GM10847 (cell line): ENCODE measurements around the gene MRPS35.
A peak's percentile ranks its signal among the peaks of the same experiment; 100 is the strongest.

ENCODE experiments used
- POLR2A ChIP-seq: IDR thresholded peaks from 2 replicates; pipeline ENCODE4 v1.6.1; 2011; ENCODE audit not compliant: insufficient read length; ENCODE audit errors: extremely low read depth

Gene MRPS35

DNA sequence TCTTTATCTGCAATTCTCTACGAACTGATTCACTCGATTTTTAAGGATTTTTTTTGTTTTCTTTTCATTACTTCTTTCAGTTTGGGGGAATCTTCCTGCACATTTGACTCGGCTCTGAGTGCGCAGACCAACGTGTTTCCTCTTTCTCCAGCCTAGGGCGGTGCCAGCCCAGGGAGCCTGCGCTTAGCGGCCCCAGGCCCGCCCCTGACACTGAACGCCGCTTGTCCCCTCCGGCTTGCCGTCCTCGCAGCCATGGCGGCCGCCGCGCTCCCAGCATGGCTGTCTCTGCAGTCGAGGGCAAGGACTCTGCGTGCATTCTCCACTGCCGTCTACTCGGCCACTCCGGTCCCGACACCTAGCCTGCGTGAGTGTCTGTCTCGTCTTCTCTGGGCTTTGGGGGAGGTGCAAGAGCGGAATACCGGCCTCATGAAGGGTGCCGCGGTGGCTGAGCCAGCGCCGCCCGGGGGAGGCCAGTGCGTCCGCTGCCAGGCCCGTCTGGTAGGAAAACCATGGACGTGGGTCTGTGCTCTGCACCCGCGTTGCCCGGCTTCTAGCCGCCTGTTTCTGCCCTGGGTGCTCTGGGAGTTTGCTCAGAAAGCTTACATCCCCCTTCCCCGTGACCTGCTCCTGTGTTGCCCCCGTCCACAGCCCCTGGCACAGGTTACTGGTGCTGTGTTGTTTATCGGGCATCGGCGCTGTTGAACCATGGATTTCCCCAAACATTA, at the start of gene MRPS35:
TSS of gene MRPS35 (plus strand) at position 241 of the 725 bp plus-strand sequence. CDS start at position 253, 12 bp downstream.
- peak; percentile 94 for TF ChIP-seq POLR2A

DNA sequence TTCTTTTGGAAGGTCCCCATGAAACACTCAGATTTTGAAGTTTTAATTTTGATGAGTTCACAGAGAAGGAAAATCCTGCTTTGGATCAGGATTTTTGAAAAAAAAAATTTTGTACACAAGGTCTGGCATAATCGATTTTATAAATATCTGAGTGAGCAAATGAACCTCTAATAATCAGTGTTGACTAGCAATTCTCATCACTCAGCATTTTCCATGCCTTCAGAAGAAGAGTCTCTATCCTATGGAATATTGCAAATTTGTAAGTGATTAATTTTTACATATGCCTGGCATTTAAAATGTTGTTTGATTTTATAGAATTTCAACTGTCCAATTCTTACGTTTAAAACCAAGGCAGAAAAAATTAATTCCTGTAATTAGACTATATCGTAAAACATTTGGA, 44.9 kb upstream of the MRPS35 start:
- no peak for TF ChIP-seq POLR2A

GRCh38 chr12:27666510-27666909, 44.1 kb upstream of the MRPS35 start:
- TF ChIP-seq POLR2A, result no peak

DNA sequence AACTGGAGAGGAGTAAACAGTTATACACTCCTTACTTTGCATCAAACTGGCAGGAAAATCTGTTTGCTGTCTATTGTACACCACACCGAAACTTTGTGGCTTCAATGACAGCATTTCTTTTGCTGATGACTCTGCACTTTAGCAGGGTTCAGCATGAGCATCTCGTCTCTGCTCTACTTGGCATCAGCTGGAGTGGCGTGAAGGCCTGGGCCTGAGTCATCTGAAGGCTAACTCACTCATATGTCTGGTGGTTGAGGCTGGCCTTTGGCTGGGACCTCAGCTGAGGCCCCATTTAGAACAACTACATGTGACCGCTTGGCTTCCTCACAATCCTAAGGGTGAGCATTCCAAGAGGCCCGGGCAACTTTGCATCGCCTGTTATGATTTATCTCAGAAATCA, 43.1 kb upstream of the MRPS35 start:
- TF ChIP-seq POLR2A, result no peak

DNA sequence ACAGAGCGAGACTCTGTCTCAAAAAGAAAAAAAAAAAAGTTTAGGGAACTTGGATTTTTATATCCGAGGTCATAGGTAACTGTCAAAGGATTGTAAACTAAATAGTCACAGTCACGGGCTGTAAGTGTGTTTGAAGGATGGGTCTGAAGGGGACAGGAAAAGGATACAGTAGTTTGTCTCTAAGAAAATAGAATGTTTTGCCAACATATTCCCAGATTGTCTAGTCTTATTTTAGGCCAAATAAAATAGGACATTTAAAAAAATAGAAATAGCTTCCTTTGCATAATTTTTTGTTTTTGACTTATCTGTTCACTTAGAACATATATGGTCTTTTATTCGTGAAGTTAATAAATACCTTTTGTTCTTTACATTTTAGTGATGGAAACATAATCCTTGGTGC, 38.6 kb upstream of the MRPS35 start:
- no peak for TF ChIP-seq POLR2A

DNA sequence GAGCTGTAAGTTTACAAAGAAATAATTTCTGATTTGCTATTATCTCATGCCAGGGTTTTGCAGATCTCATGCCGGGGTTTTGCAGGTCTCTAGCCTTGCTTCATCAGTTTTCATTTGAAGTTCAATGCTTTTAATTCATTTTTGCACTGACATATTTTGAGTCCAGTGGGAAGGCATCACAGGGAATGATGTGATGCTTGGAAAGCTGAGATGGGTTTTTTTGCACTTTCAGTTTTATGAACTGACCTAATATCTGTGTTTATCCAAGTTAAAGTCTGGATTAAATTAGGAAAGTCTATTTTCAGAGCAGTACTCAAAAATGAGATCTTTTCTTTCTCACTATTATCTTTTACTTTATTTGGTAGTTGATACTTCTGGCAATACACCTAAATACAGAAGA, 38.0 kb upstream of the MRPS35 start:
- no peak for TF ChIP-seq POLR2A

DNA sequence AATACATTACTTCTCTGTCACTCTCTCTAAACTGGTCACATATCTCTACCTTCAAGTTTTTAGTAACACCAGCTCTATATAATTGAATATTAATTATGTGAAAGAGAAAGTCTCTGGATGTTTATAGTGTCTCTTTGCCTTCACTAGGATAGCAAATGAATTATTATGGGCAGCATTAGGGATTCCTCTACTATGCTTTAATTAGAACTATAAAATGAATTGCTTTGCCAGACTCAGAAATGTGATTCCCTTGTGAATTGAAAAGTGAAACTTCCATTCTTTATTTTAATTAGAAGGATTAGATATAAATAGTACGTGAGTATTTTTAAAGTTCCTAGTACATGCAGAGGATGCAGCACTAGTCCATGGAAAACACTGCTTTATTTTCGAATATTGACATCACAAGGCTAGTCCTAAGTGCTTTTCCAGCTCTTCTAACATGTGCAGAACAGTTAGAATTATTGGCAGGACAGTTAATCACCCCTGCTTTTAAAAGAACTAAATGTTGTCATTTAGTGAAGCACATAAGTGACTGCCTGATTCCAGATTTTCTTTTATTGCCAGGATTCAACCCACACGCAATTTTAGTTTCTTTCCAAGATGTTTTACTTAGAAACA, 37.4 kb upstream of the MRPS35 start:
- no peak for TF ChIP-seq POLR2A

- no peak for TF ChIP-seq POLR2A
These were observed 35.6 kb upstream of the MRPS35 start for GRCh38 chr12:27674989-27675388.

DNA sequence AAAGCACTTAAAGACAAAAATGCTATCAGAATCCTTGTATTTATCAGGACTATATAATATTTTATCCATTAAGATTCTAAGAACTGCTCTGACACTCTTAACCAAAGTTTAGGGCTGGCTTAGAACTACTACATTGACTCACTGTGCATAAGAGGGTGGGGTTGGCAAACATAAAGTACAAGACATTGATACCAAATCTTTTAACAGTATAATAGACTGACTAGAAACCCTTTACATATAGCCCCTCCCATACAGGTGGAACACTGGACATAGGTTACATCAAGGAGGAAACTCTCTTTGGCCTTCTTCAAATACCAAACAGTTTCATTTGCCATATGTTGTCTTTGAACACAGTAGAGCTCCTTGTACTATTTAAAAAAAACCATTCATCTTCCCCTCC, 30.0 kb upstream of the MRPS35 start:
- TF ChIP-seq POLR2A, result no peak

DNA sequence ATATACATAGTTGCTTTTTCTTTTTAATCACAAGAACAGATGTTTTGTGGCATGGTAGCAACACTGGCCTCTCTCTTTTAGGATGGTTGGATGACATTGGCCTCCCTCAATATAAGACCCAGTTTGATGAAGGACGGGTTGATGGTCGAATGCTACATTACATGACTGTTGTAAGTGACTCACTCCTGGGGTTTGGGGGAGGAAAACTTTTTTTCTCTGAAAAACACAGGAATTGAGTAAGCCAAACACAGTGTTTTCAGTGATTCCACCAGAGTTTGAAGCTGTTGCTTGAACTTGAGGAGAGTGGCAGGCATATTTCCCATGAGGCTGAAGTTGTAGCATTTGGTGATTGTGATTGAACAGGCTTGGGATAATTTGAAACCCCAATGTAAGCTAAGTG, 28.1 kb upstream of the MRPS35 start:
- TF ChIP-seq POLR2A, result no peak

GRCh38 chr12:27685274-27685673, 25.4 kb upstream of the MRPS35 start:
- TF ChIP-seq POLR2A, result no peak

GRCh38 chr12:27686147-27686546, 24.5 kb upstream of the MRPS35 start:
- no peak for TF ChIP-seq POLR2A

- no peak for TF ChIP-seq POLR2A
These were observed 22.0 kb upstream of the MRPS35 start for GRCh38 chr12:27688671-27689070.

GRCh38 chr12:27689558-27690180, 21.0 kb upstream of the MRPS35 start:
- TF ChIP-seq POLR2A, result no peak

DNA sequence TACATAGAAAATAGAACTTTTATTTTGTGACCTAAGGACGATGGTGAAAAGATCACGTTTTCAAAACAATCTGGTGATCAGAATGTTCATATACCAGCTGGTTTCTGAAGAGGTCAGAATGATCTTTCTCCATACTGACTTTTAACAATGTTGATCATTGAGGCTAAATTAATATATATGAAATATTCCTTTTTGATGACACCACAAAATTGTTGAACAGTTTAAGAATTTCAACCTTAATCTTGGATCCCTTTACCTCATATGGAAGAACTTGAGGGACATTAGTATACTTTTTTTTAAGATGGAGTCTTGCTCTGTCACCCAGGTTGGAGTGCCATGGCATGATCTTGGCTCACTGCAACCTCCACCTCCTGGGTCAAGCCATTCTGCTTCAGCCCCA, 17.2 kb upstream of the MRPS35 start:
- no peak for TF ChIP-seq POLR2A

DNA sequence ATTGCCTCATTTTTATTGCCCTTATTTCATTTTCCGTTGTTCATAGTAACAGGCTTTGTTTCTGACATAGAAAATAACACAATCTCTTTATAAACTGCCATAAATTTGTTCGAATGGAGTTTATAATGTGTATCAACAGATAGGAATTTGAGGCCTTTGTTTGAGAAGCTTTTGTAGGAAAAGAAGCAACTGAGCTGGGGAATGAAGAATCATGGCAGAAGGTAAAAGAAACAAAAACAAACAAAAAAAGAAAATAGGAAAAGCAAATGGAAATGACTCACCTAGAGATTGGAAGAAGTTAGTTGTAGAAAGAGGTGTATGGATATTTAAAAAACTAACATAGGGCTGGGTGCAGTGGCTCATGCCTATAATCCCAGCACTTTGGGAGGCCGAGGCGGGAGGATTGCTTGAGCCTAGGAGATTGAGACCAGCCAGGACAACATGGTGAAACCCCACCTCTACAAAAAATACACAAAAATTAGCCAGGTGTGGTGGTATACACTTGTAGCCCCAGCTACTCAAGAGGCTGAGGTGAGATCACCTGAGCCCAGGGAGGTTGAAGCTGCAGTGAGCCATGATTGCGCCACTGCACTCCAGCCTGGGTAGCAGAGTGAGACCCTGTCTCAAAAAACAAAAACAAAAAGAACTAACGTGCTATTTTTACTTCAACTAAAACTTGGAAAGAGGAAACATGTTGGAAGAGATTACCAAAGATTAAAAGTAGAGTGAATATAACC, 14.9 kb upstream of the MRPS35 start:
- TF ChIP-seq POLR2A, result no peak

DNA sequence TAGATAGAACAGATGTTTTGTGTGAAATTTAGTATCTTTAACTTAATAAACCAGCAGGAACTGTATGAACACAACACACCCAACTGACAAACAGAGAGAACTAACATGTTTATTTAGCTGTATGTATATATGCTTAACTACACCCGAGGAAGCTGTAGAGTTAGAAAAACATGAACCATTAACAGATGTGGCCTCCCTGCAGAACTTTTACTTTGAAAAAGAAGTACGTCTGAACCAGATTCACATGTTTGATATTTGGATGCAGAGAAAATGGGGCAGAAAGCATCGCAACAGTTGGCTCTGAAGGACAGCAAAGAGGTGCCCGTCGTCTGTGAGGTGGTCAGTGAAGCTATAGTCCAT, 14.4 kb upstream of the MRPS35 start, which contains the start of gene REP15:
TSS of gene REP15 (plus strand) at position 155 of the 360 bp plus-strand sequence. CDS start at position 271, 116 bp downstream.
- no peak for TF ChIP-seq POLR2A
